ENCODE results near the gene NGF.

GRCh38 chr1:115288591-115289198 is 49.4 kb downstream of the NGF start:
- TF ChIP-seq CTCF (IDR thresholded peaks at IDR 0.05) (no peak), POLR2A (IDR thresholded peaks at IDR 0.05) (no peak)
